Measurements from ENCODE around the gene XPNPEP2.

Gene XPNPEP2

DNA sequence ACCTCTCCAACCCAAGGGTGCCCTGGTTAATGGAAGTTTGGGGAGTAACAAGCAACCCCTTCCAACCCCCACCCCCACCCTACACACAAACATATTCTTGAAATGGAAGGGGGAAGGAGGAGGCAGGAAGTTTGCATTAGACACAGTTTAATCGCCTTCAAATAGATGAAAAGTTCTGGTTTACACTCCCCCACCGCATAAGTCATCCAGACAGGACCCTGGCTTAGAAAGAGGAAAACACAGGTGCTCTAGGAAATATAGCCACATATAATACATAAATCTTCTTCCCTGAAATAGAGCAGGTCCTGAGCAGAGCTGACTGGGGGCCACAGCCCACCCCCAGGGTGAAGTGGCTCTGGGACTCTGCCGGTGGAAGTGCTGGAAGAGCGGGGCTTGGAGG lies 66.0 kb downstream of the XPNPEP2 start:
- DNase-seq = no peak

DNA sequence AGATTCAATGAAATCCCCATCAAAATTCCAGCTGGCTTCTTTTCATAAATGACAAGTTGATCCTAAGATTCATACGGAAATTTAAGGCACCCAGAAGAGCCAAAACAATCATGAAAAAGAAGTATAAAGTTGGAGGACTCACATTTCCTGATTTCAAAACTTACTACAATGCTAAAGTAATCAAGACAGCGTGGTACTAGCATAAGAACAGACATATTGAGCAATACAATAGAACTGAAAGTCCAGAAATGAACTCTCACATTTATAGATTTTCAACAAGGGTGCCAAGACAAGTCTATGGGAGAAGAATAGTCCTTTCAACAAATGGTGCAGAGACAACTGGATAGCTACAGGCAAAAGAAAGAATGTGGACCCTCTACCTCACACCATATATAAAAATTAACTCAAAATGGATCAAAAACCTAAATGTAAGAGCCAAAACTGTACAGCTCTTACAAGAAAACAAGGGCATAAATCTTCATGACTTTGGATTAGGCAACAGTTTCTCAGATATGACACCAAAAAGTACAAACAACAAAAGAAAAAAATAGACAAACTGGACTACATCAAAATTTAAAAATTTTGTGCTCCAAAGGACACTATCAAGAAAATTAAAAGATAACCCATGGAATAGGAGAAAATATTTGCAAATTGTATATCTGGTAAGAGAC lies 69.5 kb downstream of the XPNPEP2 start:
- DNase-seq = no peak

GRCh38 chrX:129808829-129809796 lies 70.3 kb downstream of the XPNPEP2 start:
- DNase-seq = no peak

- DNase-seq = no peak
Observed at GRCh38 chrX:129813662-129814368, 75.0 kb downstream of the XPNPEP2 start.

GRCh38 chrX:129818123-129818522 lies 79.3 kb downstream of the XPNPEP2 start:
- DNase-seq = no peak
